ENCODE results near the gene LURAP1L.

- TF ChIP-seq POLR2AphosphoS5 (IDR thresholded peaks at IDR 0.05; ENCODE audit: borderline replicate concordance, low read depth, low read length), result no peak
- TF ChIP-seq FOXP2 (optimal IDR thresholded peaks at IDR 0.05; ENCODE audit: control extremely low read depth, extremely low read length, insufficient read depth), result no peak
These were observed 26.4 kb downstream of the LURAP1L start for GRCh38 chr9:12801187-12801586.

Measured in SK-N-MC (cell line).